HG03354 (cell line): Measurements from ENCODE around the gene ACOX3.

Experiments
- ATAC-seq: cut with Tn5 transposase; IDR thresholded peaks from one replicate; pipeline ENCODE4 v1.9.1; 2021; ENCODE audit warnings: mild to moderate bottlenecking; ENCODE audit not compliant: unreplicated experiment, poor library complexity, severe bottlenecking

The ACOX3 gene

GRCh38 chr4:8378101-8378724 lies 62.3 kb downstream of the ACOX3 start:
- no peak for ATAC-seq

GRCh38 chr4:8377103-8378075 lies 63.1 kb downstream of the ACOX3 start:
- no peak for ATAC-seq

DNA sequence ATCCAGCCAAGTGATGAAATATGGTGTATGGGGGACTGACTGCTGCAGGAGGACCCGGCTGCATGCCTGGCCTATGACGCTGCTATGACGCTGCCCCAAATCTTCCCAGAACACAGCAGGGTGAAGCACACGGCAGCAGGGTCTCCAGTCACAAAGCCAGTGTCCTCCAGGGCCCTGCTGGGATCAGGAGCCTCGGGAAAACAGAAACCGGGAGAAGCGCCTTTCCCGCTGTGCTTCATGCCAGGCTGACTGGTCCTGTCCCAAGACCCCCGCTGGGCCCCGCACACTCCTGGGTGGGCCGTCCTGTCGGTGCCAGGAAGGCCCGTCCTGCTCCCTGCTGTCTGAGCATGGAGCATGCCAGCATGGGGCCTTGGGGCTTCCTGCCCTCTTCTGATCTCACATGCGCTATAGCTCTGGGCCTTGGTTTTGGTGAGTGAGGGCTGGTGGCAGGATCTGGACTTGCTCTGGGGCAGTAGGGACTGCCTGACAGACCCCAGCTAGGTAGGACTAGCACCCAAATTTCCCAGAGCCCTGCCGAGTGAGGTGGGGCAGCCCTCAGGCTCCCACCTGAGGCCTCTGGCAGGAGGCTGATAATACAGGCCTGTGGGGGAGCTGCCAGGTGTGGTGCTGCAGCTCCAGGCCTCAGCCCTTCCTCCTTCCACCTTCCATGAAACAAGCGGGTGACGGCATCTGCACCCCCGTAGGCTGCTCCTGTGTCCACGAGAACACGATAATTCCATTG lies 64.0 kb downstream of the ACOX3 start:
- no peak for ATAC-seq

- no peak for ATAC-seq
Observed at GRCh38 chr4:8374851-8375649, 65.5 kb downstream of the ACOX3 start.

DNA sequence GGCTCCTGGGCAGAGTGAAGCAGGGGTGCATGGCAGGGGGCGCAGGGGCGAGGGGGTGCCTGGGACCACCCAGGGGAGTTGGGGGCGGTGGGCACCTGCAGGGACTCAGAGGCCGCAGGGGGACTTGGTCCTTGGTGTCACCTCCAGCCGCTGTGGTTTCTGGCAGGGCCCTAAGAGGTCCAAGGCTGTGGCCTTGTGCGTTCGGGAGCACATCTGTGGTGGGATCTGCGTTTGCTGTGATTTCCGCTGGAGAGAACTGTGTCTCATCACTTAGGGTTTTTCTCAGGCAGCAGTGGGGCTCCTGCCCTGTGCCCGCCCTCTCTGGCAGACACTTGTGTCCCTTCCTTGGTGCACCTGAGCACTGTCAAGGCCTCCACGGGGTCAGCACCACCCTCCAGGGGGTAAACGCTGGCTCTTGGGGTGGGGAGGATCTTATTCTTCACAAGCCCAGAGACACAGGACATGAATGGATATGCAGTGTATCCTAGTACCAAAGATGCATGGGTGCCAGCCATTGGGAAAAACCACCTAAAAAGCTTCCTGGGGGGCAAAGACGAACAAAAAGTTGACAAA lies 66.5 kb downstream of the ACOX3 start:
- no peak for ATAC-seq

DNA sequence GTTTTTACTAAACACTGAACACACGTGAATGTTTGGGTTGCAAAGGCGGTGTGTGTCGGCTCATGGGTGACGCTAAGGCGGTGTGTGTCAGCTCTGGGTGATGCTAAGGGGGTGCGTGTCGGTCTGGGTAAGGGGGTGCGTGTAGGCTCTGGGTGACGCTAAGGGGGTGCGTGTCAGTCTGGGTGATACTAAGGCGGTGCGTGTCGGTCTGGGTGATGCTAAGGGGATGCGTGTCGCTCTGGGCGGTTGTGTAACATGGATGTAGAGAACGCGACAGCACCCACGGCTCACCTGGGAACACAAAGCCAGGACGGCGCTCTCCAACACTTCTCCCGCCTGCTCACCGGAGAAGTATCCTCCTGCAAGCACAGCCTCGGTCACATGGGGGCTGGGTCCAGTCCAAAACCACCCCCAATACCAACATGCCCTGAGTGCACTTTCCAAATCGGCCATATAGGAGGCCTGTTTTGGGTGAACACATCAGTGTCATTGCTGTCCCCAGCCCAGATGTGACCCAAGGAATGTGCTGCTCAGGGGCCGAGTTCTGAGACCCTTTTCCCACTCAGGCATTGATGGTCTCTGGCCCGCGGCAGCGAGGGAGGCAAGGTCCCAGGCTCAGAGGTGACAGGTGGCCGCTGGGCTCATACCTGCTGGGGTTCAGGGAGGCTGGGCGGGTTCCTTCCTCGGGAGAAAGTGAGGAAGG lies 67.1 kb downstream of the ACOX3 start:
- ATAC-seq: no peak

DNA sequence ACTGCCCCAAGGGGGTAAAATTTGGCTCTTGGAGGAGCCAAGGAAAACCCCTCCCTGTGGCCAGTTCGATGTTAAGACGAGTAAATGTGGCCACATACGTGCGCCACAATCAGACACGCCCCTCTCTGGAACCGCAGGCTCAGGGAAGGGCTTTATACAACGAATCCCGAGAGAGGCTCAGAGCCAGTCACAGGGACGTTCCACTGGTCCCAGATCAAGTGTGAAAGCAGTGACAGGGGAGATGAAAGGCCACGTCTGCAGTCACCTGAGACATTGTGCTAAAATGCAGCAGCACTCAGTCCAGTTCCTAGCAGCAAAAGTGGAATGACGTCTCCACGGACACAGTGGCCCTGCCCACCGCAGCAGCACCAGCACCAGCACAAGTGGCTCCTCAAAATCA lies 68.0 kb downstream of the ACOX3 start:
- ATAC-seq: no peak

GRCh38 chr4:8371596-8371995 lies 68.9 kb downstream of the ACOX3 start:
- no peak for ATAC-seq

DNA sequence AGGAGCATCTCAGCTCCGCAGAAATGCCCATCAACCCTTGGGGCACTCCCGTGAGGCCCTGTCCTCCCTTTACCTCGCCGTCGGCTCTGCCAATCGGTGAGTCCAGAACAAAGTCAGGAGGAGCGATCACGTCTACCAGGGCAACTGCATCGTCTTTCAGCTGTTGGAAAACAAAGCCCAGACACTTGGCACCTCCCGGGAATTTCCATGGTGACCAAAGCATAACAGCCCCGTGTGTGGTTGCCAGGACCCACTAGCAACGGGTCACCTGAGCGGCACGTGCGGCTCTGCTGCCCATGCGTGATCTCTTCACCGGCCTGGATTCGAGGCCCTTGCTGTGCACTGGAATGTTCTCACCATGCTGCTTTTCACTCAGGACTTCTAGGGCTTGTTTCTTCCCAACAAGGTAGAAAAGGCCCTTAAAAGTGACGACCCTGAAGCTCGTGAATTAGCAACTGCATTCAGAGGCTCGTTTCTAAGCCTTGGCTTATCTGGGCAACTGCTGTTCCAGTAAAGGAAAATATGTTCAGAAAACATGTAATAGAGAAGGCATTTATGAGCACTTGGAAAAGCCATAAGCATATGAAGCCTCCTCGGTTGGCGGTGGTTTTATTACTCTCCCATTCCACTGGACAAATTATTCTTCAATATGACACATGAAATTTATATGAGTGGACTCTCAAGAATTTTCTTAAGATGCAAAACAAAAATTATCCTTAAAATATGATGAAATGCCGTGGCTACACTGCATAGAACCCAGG lies 69.5 kb downstream of the ACOX3 start:
- ATAC-seq: no peak

DNA sequence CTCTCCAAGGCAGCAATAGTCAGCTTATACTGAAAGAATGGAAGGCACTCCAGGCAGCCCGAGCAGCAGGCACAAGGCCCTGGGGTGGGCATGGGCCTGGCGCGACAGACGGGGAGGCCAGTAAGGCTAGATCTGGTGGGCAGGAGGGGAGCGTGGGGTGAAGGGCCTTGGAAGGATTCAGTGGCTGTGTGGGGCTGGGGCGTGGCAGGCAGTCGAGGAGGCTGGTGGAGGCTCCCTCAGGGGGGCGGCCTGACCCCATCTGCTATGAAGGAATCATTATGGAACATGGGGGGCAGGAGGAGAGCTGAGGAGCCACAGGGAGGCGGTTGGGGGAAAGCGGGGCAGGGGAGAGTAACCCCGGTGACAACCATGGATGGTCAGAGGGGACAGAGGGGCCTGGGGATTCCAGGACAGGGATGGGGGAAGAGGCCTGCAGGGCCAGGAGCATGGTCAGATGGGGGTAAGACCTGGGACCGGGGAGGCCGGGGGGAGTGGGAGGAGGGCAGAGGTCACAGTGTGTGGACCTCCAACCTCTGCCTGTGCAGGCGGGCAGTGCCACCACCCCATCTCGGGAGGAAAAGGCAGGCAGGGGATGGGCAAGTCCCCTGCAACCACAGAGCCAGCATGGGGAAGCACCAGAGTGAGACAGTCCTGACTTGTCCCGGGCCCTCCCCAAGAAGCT lies 70.3 kb downstream of the ACOX3 start:
- no peak for ATAC-seq

DNA sequence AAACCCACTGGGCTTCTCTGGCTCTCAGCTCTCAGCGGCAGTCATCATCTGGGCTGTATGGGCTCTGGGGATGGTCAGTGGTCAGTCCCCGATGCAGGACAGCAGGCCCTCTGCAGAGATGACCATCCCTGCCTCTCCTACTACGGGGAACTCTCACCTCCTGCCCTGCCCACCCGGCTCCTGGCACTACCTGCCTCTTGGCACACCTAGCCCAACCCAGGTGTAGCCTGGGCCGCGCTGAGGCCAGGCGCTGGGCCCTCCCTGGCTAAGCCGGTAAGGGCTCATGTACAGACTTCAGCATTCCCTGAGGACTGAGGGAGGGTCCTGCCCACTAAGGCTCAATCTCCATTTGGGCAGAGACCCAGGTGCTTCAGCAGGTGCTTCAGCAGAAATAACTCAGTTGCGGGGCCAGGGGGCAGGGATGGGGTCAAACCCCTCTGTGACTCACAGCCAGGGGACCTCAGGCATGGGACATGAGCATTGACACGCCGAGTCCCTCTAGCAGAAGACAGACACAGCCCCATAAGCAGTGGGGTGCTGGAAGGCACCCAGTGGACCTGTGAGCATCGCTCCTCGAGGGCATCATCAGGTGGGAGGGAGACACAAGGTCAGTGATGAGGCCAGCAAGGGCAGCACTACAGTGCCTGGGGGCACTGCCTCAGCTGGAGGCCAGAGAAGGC lies 71.0 kb downstream of the ACOX3 start:
- ATAC-seq: no peak

DNA sequence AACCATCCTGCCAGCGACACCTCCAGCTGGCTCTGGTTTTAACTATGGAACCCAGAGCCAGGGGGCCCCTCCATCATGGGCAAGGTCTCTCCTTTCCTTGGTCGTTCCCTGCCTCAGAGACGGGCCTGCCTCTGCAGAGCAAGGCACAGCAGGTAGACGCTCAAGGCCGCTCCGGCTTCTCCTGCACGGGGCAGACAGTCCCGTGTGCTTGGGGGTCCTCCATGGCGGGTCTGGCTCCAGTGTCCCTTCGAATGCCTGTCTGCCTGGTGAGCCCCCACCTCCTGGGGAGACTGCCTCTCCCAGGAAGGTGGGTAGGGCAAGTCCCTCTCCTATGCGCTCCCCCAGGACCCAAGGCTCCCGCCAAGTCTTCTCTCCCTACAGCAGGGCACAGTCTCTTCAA lies 71.5 kb downstream of the ACOX3 start:
- ATAC-seq: no peak

DNA sequence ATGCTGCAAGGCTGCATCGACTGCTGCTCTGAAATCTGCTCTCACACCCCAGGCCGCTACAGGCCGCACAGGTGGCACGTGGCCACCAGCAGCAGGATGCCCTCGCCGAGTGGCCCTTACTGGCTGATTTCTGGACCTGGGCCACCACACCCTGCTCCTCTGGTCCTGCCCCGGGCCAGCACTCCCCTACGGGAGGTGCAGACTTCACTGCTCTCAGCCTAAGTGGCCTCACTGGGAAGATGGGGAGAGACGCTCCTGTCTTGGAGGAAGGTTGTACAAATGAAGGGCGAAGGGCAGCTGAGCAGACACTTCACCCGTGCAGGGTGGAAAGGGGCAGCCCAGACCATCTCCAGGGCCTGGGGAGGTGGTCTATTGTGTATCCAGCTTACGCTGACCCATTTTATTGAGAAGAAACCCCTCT lies 72.5 kb downstream of the ACOX3 start:
- ATAC-seq: no peak

DNA sequence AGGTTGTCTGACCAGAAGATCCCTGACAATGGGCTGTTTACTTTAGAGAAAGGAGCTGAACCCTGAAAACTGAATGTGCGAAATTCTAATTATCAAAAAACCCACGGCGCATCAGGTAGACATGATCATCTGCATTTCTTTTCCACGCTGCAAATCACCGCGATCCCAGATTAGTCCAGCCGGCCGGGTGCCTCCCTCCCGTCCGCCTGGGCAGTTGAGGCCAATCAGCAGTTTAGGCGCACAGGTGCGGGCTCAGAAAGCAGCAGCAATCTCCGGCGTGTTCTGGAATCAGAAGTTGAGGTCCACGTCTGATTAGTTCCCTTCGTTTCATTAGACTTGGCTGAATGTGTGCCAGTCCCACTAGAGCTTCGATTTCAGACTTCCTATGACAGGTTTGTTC lies 73.9 kb downstream of the ACOX3 start:
- ATAC-seq: no peak

- ATAC-seq: no peak
Observed at GRCh38 chr4:8365951-8366350, 74.6 kb downstream of the ACOX3 start.

- ATAC-seq: no peak
Observed at GRCh38 chr4:8365353-8365752, 75.2 kb downstream of the ACOX3 start.

DNA sequence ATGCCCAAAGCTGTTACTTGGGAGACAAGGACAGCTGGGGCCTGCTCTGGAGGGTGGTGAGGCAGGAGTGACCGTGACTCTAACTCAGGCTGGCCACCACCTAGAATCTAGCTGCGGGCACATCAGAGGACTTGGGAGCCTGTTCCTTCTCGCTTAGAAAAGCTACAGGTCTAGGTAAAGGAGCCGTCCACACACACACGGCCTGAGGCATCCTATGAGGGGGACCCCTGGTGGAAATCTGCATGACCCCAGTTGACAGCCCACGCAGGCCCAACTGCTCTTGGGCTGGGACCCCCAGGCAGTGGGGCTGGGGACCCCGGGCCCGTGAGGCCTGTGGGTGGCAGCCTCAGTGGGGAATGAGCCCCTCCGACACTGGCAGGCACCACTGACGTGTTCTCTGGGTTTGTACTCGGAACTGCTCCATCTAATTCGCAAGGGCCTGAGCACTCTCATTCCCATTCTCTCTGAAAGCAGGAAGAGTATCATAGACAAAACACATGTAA lies 75.6 kb downstream of the ACOX3 start:
- no peak for ATAC-seq
